HCT116 (cell line): ENCODE data around the gene SH2D3C. TPM values are rescaled to one million over a fixed set of nuclear protein-coding genes. Genes with fewer than 3 reads are reported as not detected.

Experiments used
- ATAC-seq: fragments of 200-7000 bp; cut with Tn5 transposase; 2 replicates; pipeline ENCODE4 v1.9.1; 2020; ENCODE audit warnings: mild to moderate bottlenecking, moderate library complexity
- BruUV-seq: library from RNA; stranded (reverse); fragments of 400-500 nt; replicated peaks from 2 replicates; lab custom pipeline; 2021; lab: Mats Ljungman, UMichigan
- CTCF ChIA-PET: fragments of 300-600 bp; sonication (Branson Sonifier 250); formaldehyde crosslinking; loops from one replicate; lab custom pipeline; 2021; ENCODE audit warnings: antibody characterized with exemption; lab: Charles Lee
- POLR2A ChIA-PET: fragments of 300-600, 350-600 bp; sonication (Branson Sonifier 250); formaldehyde crosslinking; loops from one replicate; lab custom pipeline; 2021; ENCODE audit warnings: antibody characterized with exemption; lab: Charles Lee
- RAD21 ChIA-PET, 2 experiments: fragments of 300-600 bp; sonication (Branson Sonifier 250); formaldehyde crosslinking; loops; one replicate each; lab custom pipeline; 2023; ENCODE audit warnings: low total read pairs in 2 of 2; ENCODE audit not compliant: uncharacterized antibody in 2 of 2, unreplicated experiment in 2 of 2, low non-redundant PET in 1 of 2; lab: Charles Lee
- DNase-seq: peaks from one replicate; pipeline ENCODE4 v3.0.0-alpha.2; 2010; ENCODE audit warnings: low read depth, low spot score
- H2AFZ ChIP-seq: fragments of 200-600 bp; shearing (Covaris generic), sonication (generic); 2 replicates; pipeline ENCODE4 v1.6.1; 2017; ENCODE audit warnings: low read depth, mixed run types, mixed read lengths, antibody characterized with exemption, low read length; ENCODE audit not compliant: poor library complexity, severe bottlenecking
- H3K27ac ChIP-seq: 2 replicates; pipeline ENCODE4 v1.5.1; 2012; ENCODE audit warnings: low read depth, low read length
- H3K27me3 ChIP-seq: fragments of 200-600 bp; sonication (generic); 2 replicates; pipeline ENCODE4 v1.6.1; 2016; ENCODE audit warnings: mixed run types, low read length, mixed read lengths; ENCODE audit not compliant: insufficient read depth
- H3K36me3 ChIP-seq, 2 experiments: fragments of 200-500 bp in 1 of 2; fragments of 200-600 bp in 1 of 2; sonication (Bioruptor generic) in 1 of 2; sonication (generic) in 1 of 2; 2 replicates each; pipeline versions ENCODE4 v1.5.1 to v1.6.1; 2014 to 2016; ENCODE audit warnings: low read length in 2 of 2, inconsistent platforms in 1 of 2, mixed read lengths in 1 of 2, mixed run types in 1 of 2; ENCODE audit not compliant: insufficient read depth in 2 of 2, control insufficient read depth in 1 of 2
- H3K4me1 ChIP-seq, 2 experiments: fragments of 200-600 bp in 1 of 2; sonication (generic) in 1 of 2; 2 replicates each; pipeline versions ENCODE4 v1.5.1 to v1.6.1; 2012 to 2017; ENCODE audit warnings: low read length in 2 of 2, inconsistent platforms in 1 of 2, mild to moderate bottlenecking in 1 of 2, mixed read lengths in 1 of 2, mixed run types in 1 of 2, moderate library complexity in 1 of 2; ENCODE audit not compliant: insufficient read depth in 2 of 2, control insufficient read depth in 1 of 2
- H3K4me2 ChIP-seq: fragments of 200-600 bp; sonication (generic); 2 replicates; pipeline ENCODE4 v1.6.1; 2017; ENCODE audit warnings: mixed run types, low read length, mixed read lengths
- H3K4me3 ChIP-seq, 2 experiments: fragments of 200-600 bp in 1 of 2; sonication (generic) in 1 of 2; replicated peaks in 1 of 2; 2 replicates each; pipeline ENCODE4 v1.5.1; 2011 to 2016; ENCODE audit warnings: low read length in 2 of 2, control low read depth in 1 of 2, low read depth in 1 of 2, mild to moderate bottlenecking in 1 of 2, mixed read lengths in 1 of 2, mixed run types in 1 of 2
- H3K79me2 ChIP-seq: fragments of 200-600 bp; sonication (generic); 2 replicates; pipeline ENCODE4 v1.6.1; 2017; ENCODE audit warnings: mild to moderate bottlenecking, mixed run types, low read length, moderate library complexity, mixed read lengths; ENCODE audit not compliant: insufficient read depth
- H3K9ac ChIP-seq: fragments of 200-600 bp; sonication (generic); 2 replicates; pipeline ENCODE4 v1.6.1; 2016; ENCODE audit warnings: low read length, mixed read lengths
- H3K9me2 ChIP-seq: fragments of 200-600 bp; sonication (generic), shearing (Covaris generic); 2 replicates; pipeline ENCODE4 v1.6.1; 2017; ENCODE audit warnings: mixed run types, mild to moderate bottlenecking, moderate library complexity; ENCODE audit not compliant: insufficient read depth
- H3K9me3 ChIP-seq, 2 experiments: fragments of 200-500 bp in 1 of 2; fragments of 200-600 bp in 1 of 2; sonication (Bioruptor generic) in 1 of 2; sonication (generic) in 1 of 2; 2 replicates each; pipeline ENCODE4 v1.6.1; 2014 to 2017; ENCODE audit warnings: low read length in 2 of 2, mixed read lengths in 2 of 2, inconsistent platforms in 1 of 2, low read depth in 1 of 2, mild to moderate bottlenecking in 1 of 2, mixed run types in 1 of 2, moderate library complexity in 1 of 2; ENCODE audit not compliant: control insufficient read depth in 1 of 2, insufficient read depth in 1 of 2
- H4K20me1 ChIP-seq: fragments of 200-600 bp; sonication (generic), shearing (Covaris generic); 2 replicates; pipeline ENCODE4 v1.6.1; 2017; ENCODE audit warnings: mixed run types, mild to moderate bottlenecking, moderate library complexity; ENCODE audit not compliant: insufficient read depth
- EGR1 ChIP-seq: IDR thresholded peaks from 2 replicates; pipeline ENCODE4 v1.6.1; 2012; ENCODE audit warnings: low read depth
- ELF1 ChIP-seq: IDR thresholded peaks from 2 replicates; pipeline ENCODE4 v1.6.1; 2012; ENCODE audit warnings: low read depth, borderline replicate concordance
- JUND ChIP-seq: IDR thresholded peaks from 2 replicates; pipeline ENCODE4 v1.6.1; 2012
- POLR2AphosphoS5 ChIP-seq: IDR thresholded peaks from 2 replicates; pipeline ENCODE4 v1.6.1; 2011; ENCODE audit warnings: mild to moderate bottlenecking, low read depth, low read length, moderate library complexity
- REST ChIP-seq: IDR thresholded peaks from 2 replicates; pipeline ENCODE4 v1.6.1; 2012; ENCODE audit warnings: low read depth
- ZBTB33 ChIP-seq: IDR thresholded peaks from 2 replicates; pipeline ENCODE4 v1.6.1; 2011; ENCODE audit warnings: mild to moderate bottlenecking, low read length, moderate library complexity; ENCODE audit not compliant: insufficient replicate concordance; ENCODE audit errors: extremely low read depth
- ZNF274 ChIP-seq: fragments of 200-500 bp; sonication (Bioruptor generic); IDR thresholded peaks from 2 replicates; pipeline ENCODE4 v1.6.1; 2014; ENCODE audit warnings: mild to moderate bottlenecking, low read depth, low read length, inconsistent platforms
- intact Hi-C: fragments of 100-400 bp; cut with micrococcal nuclease; formaldehyde crosslinking; loops from 2 replicates; pipeline ENCODE4 v1.10.0; 2022
- total RNA-seq: library from RNA; stranded (reverse); gene quantifications from one replicate; pipeline ENCODE4 v1.2.1, GENCODE V29; 2021; ENCODE audit not compliant: unreplicated experiment

The SH2D3C gene
- total RNA-seq, 1 experiment from 2014 or later, result 1.3 TPM

- Histone ChIP-seq H3K36me3 (peaks cover 35 to 55% of the 10 kb centered on the region in 2 experiments), H3K4me1 (peaks cover 11 to 14% of the 10 kb centered on the region in 2 experiments; a peak in 3 of 4 replicates), H3K79me2 (peaks cover 50% of the 10 kb centered on the region), H3K9me3 (no peaks in the 10 kb centered on the region), H3K27ac (no peak overlapping the region), H3K9ac (no peak overlapping the region), H3K9me2 (no peaks in the 10 kb centered on the region), H4K20me1 (peaks cover 31% of the 10 kb centered on the region; the same call in 1 of the 2 replicates), H2AFZ (no peak overlapping the region), H3K4me2 (no peak overlapping the region), H3K27me3 (no peaks in the 10 kb centered on the region), H3K4me3 (no peak overlapping the region)
- TF ChIP-seq JUND, result no peak
- no peak for TF ChIP-seq POLR2AphosphoS5
- no peak for TF ChIP-seq ELF1
- no peak for TF ChIP-seq ZBTB33
- ATAC-seq (no peak), DNase-seq (no peak)
- BruUV-seq, result no TSS peak
- ChIA-PET RAD21 (no interaction called here), POLR2A (no interaction called here), CTCF (no interaction called here)
- intact Hi-C loops, result loop anchor here (5.0 kb wide), 1 partner anchor 128 kb away; the partner anchor contains the start of gene ST6GALNAC4
Observed at GRCh38 chr9:127789179-127789578, 10.7 kb upstream of the SH2D3C start.

GRCh38 chr9:127788337-127789011, 10.0 kb upstream of the SH2D3C start:
- peaks cover 35 to 55% of the 10 kb centered on the region in 2 experiments for H3K36me3 ChIP-seq
- no peaks in the 10 kb centered on the region for H3K9me2 ChIP-seq
- H3K4me3 ChIP-seq, result no peak overlapping the region
- H3K79me2 ChIP-seq, result peaks cover 50% of the 10 kb centered on the region
- H4K20me1 ChIP-seq, result peaks cover 31% of the 10 kb centered on the region; the same call in 1 of the 2 replicates
- no peak for DNase-seq
- H3K4me2 ChIP-seq, result no peak overlapping the region
- CTCF ChIA-PET, result no interaction called here
- H3K4me1 ChIP-seq, result peaks cover 11 to 14% of the 10 kb centered on the region in 2 experiments; a peak in 3 of 4 replicates
- POLR2A ChIA-PET, result no interaction called here
- ATAC-seq, result no peak
- no peaks in the 10 kb centered on the region for H3K9me3 ChIP-seq
- H3K27ac ChIP-seq, result no peak overlapping the region
- RAD21 ChIA-PET, result no interaction called here
- BruUV-seq, result no TSS peak
- no peak overlapping the region for H2AFZ ChIP-seq
- intact Hi-C loops, result loop anchor here (5.0 kb wide), 1 partner anchor 129 kb away; the partner anchor contains the start of gene ST6GALNAC4
- no peaks in the 10 kb centered on the region for H3K27me3 ChIP-seq
- H3K9ac ChIP-seq, result no peak overlapping the region
- TF ChIP-seq ZNF274 (no peak), ZBTB33 (no peak), EGR1 (no peak), REST (no peak)
